Heart left ventricle (tissue), 16 donors: ENCODE measurements around the gene BICD1. TPM values are rescaled to one million over a fixed set of nuclear protein-coding genes. Genes with fewer than 3 reads are reported as not detected.

Experiments used
- ATAC-seq, 4 donors: fragments of 200-7000 bp; cut with Tn5 transposase; one replicate each; pipeline ENCODE4 v1.9.1; 2020 to 2022; ENCODE audit warnings: moderate library complexity in 4 of 4, mild to moderate bottlenecking in 3 of 4, moderate number of reproducible peaks in 1 of 4
- DNase-seq, 5 donors: peaks; one replicate each; pipeline ENCODE4 v3.0.0-alpha.2; 2020
- H3K27ac ChIP-seq, 12 donors: fragments of 200-600 bp; sonication (generic) in 4 of 12; one replicate each; pipeline versions ENCODE4 v1.5.0 to v1.8.0; 2016 to 2022; ENCODE audit warnings: mild to moderate bottlenecking in 2 of 12
- H3K27me3 ChIP-seq, 9 donors: fragments of 200-600 bp; sonication (generic) in 2 of 9; one replicate each; pipeline versions ENCODE4 v1.5.1 to v1.8.0; 2016 to 2022; ENCODE audit warnings: mild to moderate bottlenecking in 3 of 9
- H3K36me3 ChIP-seq, 9 donors: fragments of 200-600 bp; sonication (generic) in 2 of 9; one replicate each; pipeline versions ENCODE4 v1.5.0 to v1.8.0; 2018 to 2022; ENCODE audit warnings: mild to moderate bottlenecking in 2 of 9
- H3K4me1 ChIP-seq, 12 donors: fragments of 200-600 bp; sonication (generic) in 4 of 12; one replicate each; pipeline versions ENCODE4 v1.5.0 to v1.8.0; 2016 to 2022; ENCODE audit warnings: mild to moderate bottlenecking in 3 of 12
- H3K4me3 ChIP-seq, 12 donors: fragments of 200-600 bp; sonication (generic) in 4 of 12; one replicate each; pipeline versions ENCODE4 v1.5.0 to v1.8.0; 2017 to 2022; ENCODE audit warnings: mild to moderate bottlenecking in 9 of 12, moderate library complexity in 4 of 12
- H3K9me3 ChIP-seq, 12 donors: fragments of 200-600 bp; sonication (generic) in 4 of 12; one replicate each; pipeline versions ENCODE4 v1.5.0 to v1.8.0; 2016 to 2022; ENCODE audit warnings: mild to moderate bottlenecking in 1 of 12
- CTCF ChIP-seq, 12 donors: fragments of 200-600 bp; sonication (generic) in 4 of 12; IDR thresholded peaks; one replicate each; pipeline versions ENCODE4 v1.5.0 to v1.8.0; 2018 to 2022; ENCODE audit warnings: antibody characterized with exemption in 12 of 12, mild to moderate bottlenecking in 5 of 12
- POLR2A ChIP-seq, 2 donors: fragments of 450-650 bp; IDR thresholded peaks; one replicate each; pipeline ENCODE4 v1.6.1; 2017; ENCODE audit warnings: antibody characterized with exemption in 2 of 2, mild to moderate bottlenecking in 2 of 2, moderate library complexity in 2 of 2
- WGBS, 4 donors: extraction: QIAGEN DNeasy Blood & Tissue Kit in 2 of 4; methylation state at CpG; one replicate each; pipeline versions ENCODE4 v1.1.5 to v1.1.7; 2013 to 2018; 5-methylcytosine and 5-hydroxymethylcytosine counted together
- intact Hi-C, 10 donors: fragments of 100-400 bp; cut with DNase I; formaldehyde crosslinking; loops; one replicate each; pipeline versions ENCODE4 v1.11.1 to v1.14.2; 2022
- polyA plus RNA-seq, 2 donors: library from polyadenylated mRNA; stranded (reverse); fragments of 200-250 nt; gene quantifications; one replicate each; pipeline ENCODE4 v1.2.3, GENCODE V29; 2013
- total RNA-seq, 9 donors: library from RNA; depleted of rRNA in 2 of 9; stranded (reverse); fragments of >200 nt in 2 of 9; fragmentation: NEBNext Ultra II Directional in 3 of 9; extraction: Animal tissue kit (Norgen Biotek cat#: 25700) in 3 of 9; gene quantifications; one replicate each; pipeline versions ENCODE4 v1.1.0 to v1.2.4, GENCODE V29; 2016 to 2023
- donor health status: ischemic (EF 13 %, LVEDD 7.1; RV severe dilation, severe dysfunction).
- donor health status: healthy with polysubstance abuse.
- donor health status: DM: no; HTN: yes; CAD: no.
- donor health status: DM: no; HTN: no; CAD: no.
- donor health status: ischemic (EF 25% LVEDD 6.9; RV normal size, moderate dysfunction).
- donor health status: ischemic (EF 25% LVEDD 5.7; RV mildly dilated, moderate dysfunction).
- donor health status: healthy.
- donor health status: DM: yes; HTN: yes; CAD: no.
- donor health status: ischemic (EF 35%, LVEDD 5.7; RV mildly dilated, moderate dysfunction).
- donor health status: nonischemic (EF 11% LVEDD 7.7; RV severe dilation, severe dysfunction).
- donor health status: DM: yes; HTN: yes; CAD: no.
- donor health status: PGD.
- donor health status: ischemic (EF 29% LVEDD 5.4; RV normal size, mild dysfunction).
- donor health status: nonischemic (EF 23%, LVEDD 6.1; RV moderate dilation, normal function).

The BICD1 gene
- total and polyA plus RNA-seq, 11 donors: 2.1 to 16.3 (median 7.0) TPM

GRCh38 chr12:32104572-32105355 is 1.9 kb upstream of the BICD1 start:
- no peaks in the 10 kb centered on the region for H3K27me3 ChIP-seq
- no peaks in the 10 kb centered on the region for H3K9me3 ChIP-seq
- H3K4me1 ChIP-seq: peaks cover 0 to 39% (median 21%) of the 10 kb centered on the region in 12 donors
- no peaks in the 10 kb centered on the region for H3K36me3 ChIP-seq
- no peak overlapping the region for H3K4me3 ChIP-seq
- intact Hi-C loops: loop anchor here in 3 of 10 donors (5.0 kb wide), 4 partner anchors 42 to 568 kb away; partner anchors contain the start of genes ETFBKMT (in 1 of the 3) and RESF1 (in 1 of the 3)
- H3K27ac ChIP-seq: peak overlapping the region in 6 of 12 donors; percentile 13 to 96 (median 44)
- TF ChIP-seq CTCF (IDR thresholded peaks at IDR 0.05) (no peak), POLR2A (IDR thresholded peaks at IDR 0.05) (no peak)
- WGBS, 4 donors: 41 to 52% (median 48%) methylated on average over 11 of the region's 11 CpGs
- DNase-seq (no peak), ATAC-seq (no peak)

GRCh38 chr12:32105986-32106516 is 596 bp upstream of the BICD1 start:
- 11 to 22% (median 16%) methylated on average over 15 to 24 of the region's 24 CpGs for WGBS, 4 donors
- Histone ChIP-seq H3K9me3 (no peaks in the 10 kb centered on the region), H3K27me3 (no peaks in the 10 kb centered on the region), H3K36me3 (no peaks in the 10 kb centered on the region), H3K4me3 (peak overlapping the region; percentile 68 to 98 (median 89)), H3K27ac (peak overlapping the region; percentile 63 to 96 (median 86)), H3K4me1 (peaks cover 0 to 49% (median 27%) of the 10 kb centered on the region in 12 donors)
- peak in 2 of 4 donors; percentile 18 to 28 for ATAC-seq
- intact Hi-C loops: loop anchor here in 4 of 10 donors (2.0 to 5.0 kb wide), 5 partner anchors 44 to 566 kb away; partner anchors contain the start of genes ETFBKMT (in 1 of the 4) and RESF1 (in 1 of the 4)
- no peak for DNase-seq
- no peak for TF ChIP-seq POLR2A (IDR thresholded peaks at IDR 0.05)
- TF ChIP-seq CTCF (IDR thresholded peaks at IDR 0.05): no peak

- peaks cover 0 to 2% (median 0%) of the 10 kb centered on the region in 9 donors for H3K36me3 ChIP-seq
- H3K4me3 ChIP-seq: peak overlapping the region; percentile 68 to 98 (median 89)
- TF ChIP-seq CTCF (IDR thresholded peaks at IDR 0.05): no peak
- TF ChIP-seq POLR2A (IDR thresholded peaks at IDR 0.05): no peak
- H3K27me3 ChIP-seq: no peaks in the 10 kb centered on the region
- peaks cover 0 to 50% (median 27%) of the 10 kb centered on the region in 12 donors for H3K4me1 ChIP-seq
- 10 to 16% (median 13%) methylated on average over 14 of the region's 14 CpGs for WGBS, 4 donors
- intact Hi-C loops: loop anchor here in 4 of 10 donors (2.0 to 5.0 kb wide), 5 partner anchors 45 to 565 kb away; partner anchors contain the start of genes ETFBKMT (in 1 of the 4) and RESF1 (in 1 of the 4)
- no peaks in the 10 kb centered on the region for H3K9me3 ChIP-seq
- H3K27ac ChIP-seq: peak overlapping the region; percentile 63 to 96 (median 86)
- DNase-seq (no peak), ATAC-seq (peak in 1 of 4 donors; percentile 13)
These were observed 966 bp downstream of the BICD1 start for GRCh38 chr12:32107359-32108267.
